Measurements from ENCODE around the gene PADI3. TPM values are rescaled to one million over a fixed set of nuclear protein-coding genes. Genes with fewer than 3 reads are reported as not detected.

The PADI3 gene
- total RNA-seq, 1 donor from 2014 or later: not detected

GRCh38 chr1:17286646-17287045, 37.7 kb downstream of the PADI3 start:
- H3K27me3 Mint-ChIP-seq (ENCODE audit: unreplicated experiment): peaks cover 5% of the 10 kb centered on the region
- DNase-seq (ENCODE audit: low spot score): no peak
- no peaks in the 10 kb centered on the region for H3K4me1 Mint-ChIP-seq (ENCODE audit: unreplicated experiment)
- no peak overlapping the region for H3K27ac Mint-ChIP-seq (ENCODE audit: unreplicated experiment)
- no peaks in the 10 kb centered on the region for H3K9me3 Mint-ChIP-seq (ENCODE audit: unreplicated experiment)
- no peak overlapping the region for H3K4me3 Mint-ChIP-seq (ENCODE audit: unreplicated experiment)
- no peaks in the 10 kb centered on the region for H3K36me3 Mint-ChIP-seq (ENCODE audit: low read depth, unreplicated experiment)
- no peak for TF ChIP-seq CTCF (IDR thresholded peaks at IDR 0.05; ENCODE audit: unreplicated experiment)

GRCh38 chr1:17287130-17287776, 38.4 kb downstream of the PADI3 start:
- Mint-ChIP-seq H3K9me3 (ENCODE audit: unreplicated experiment) (no peaks in the 10 kb centered on the region), H3K4me1 (ENCODE audit: unreplicated experiment) (no peaks in the 10 kb centered on the region), H3K4me3 (ENCODE audit: unreplicated experiment) (no peak overlapping the region), H3K36me3 (ENCODE audit: low read depth, unreplicated experiment) (no peaks in the 10 kb centered on the region), H3K27ac (ENCODE audit: unreplicated experiment) (no peak overlapping the region), H3K27me3 (ENCODE audit: unreplicated experiment) (peaks cover 4% of the 10 kb centered on the region)
- no peak for TF ChIP-seq CTCF (IDR thresholded peaks at IDR 0.05; ENCODE audit: unreplicated experiment)
- DNase-seq (ENCODE audit: low spot score): no peak

GRCh38 chr1:17289721-17290120, 40.8 kb downstream of the PADI3 start:
- H3K27me3 Mint-ChIP-seq (ENCODE audit: unreplicated experiment): peaks cover 3% of the 10 kb centered on the region
- DNase-seq (ENCODE audit: low spot score): no peak
- no peak overlapping the region for H3K27ac Mint-ChIP-seq (ENCODE audit: unreplicated experiment)
- no peak for TF ChIP-seq CTCF (IDR thresholded peaks at IDR 0.05; ENCODE audit: unreplicated experiment)
- H3K4me3 Mint-ChIP-seq (ENCODE audit: unreplicated experiment): no peak overlapping the region
- no peaks in the 10 kb centered on the region for H3K9me3 Mint-ChIP-seq (ENCODE audit: unreplicated experiment)
- H3K4me1 Mint-ChIP-seq (ENCODE audit: unreplicated experiment): no peaks in the 10 kb centered on the region
- no peaks in the 10 kb centered on the region for H3K36me3 Mint-ChIP-seq (ENCODE audit: low read depth, unreplicated experiment)

- H3K9me3 Mint-ChIP-seq (ENCODE audit: unreplicated experiment): no peaks in the 10 kb centered on the region
- H3K4me3 Mint-ChIP-seq (ENCODE audit: unreplicated experiment): no peak overlapping the region
- no peaks in the 10 kb centered on the region for H3K36me3 Mint-ChIP-seq (ENCODE audit: low read depth, unreplicated experiment)
- H3K4me1 Mint-ChIP-seq (ENCODE audit: unreplicated experiment): no peaks in the 10 kb centered on the region
- peaks cover 3% of the 10 kb centered on the region for H3K27me3 Mint-ChIP-seq (ENCODE audit: unreplicated experiment)
- no peak for DNase-seq (ENCODE audit: low spot score)
- no peak for TF ChIP-seq CTCF (IDR thresholded peaks at IDR 0.05; ENCODE audit: unreplicated experiment)
- no peak overlapping the region for H3K27ac Mint-ChIP-seq (ENCODE audit: unreplicated experiment)
Measured at GRCh38 chr1:17290553-17290952, 41.7 kb downstream of the PADI3 start.

- Mint-ChIP-seq H3K36me3 (ENCODE audit: low read depth, unreplicated experiment) (no peaks in the 10 kb centered on the region), H3K4me1 (ENCODE audit: unreplicated experiment) (no peaks in the 10 kb centered on the region), H3K27ac (ENCODE audit: unreplicated experiment) (no peak overlapping the region), H3K4me3 (ENCODE audit: unreplicated experiment) (no peak overlapping the region), H3K9me3 (ENCODE audit: unreplicated experiment) (no peaks in the 10 kb centered on the region), H3K27me3 (ENCODE audit: unreplicated experiment) (peaks cover 3% of the 10 kb centered on the region)
- no peak for DNase-seq (ENCODE audit: low spot score)
- TF ChIP-seq CTCF (IDR thresholded peaks at IDR 0.05; ENCODE audit: unreplicated experiment): no peak
Measured at GRCh38 chr1:17292299-17293160, 43.6 kb downstream of the PADI3 start.
